ENCODE data around the gene MSTN. TPM values are rescaled to one million over a fixed set of nuclear protein-coding genes. Genes with fewer than 3 reads are reported as not detected.

Gene MSTN
- total RNA-seq, 1 donor from 2014 or later = not detected

DNA sequence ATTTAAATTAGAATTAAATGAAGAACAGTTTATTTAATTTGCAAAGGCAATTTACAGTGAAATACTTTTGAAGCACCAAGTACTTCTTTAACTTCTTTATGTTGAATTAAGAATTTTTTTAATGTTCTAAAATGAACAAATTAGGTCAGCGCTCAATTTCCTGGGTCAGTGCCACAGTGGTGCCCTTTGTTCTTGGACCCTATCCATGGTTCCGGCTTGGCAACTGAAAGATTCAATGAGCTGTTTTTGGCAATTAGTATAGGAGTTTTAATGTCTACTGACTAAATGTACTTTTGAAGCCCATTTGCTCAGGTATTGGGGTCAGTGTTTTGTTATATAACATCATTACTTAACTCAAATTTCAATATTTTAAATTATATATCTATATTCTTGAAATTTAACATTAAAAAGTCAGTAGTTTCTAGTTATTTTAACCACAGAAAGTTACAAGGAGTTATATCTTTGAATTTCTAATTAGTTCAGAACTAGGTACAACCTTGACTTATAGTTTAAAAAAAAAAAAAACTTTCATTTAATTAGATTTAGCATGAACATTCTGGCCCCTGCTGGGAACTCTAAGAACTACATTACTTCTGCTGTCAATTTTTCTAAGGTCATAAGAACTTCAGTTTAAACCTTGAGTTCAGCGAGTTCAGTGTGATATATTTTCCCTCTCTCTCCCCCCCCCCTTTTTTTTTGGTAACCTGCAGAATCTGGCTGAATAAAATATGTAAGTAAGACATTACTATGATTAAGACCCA, 7.6 kb upstream of the MSTN start:
- no peaks in the 10 kb centered on the region for H3K9me3 Mint-ChIP-seq (ENCODE audit: unreplicated experiment)
- Histone ChIP-seq H3K4me2 (ENCODE audit: low read length) (no peak overlapping the region), H3K9ac (ENCODE audit: low read length) (no peak overlapping the region), H4K20me1 (ENCODE audit: insufficient read depth, low read length) (no peaks in the 10 kb centered on the region), H3K9me3 (ENCODE audit: insufficient read depth, low read depth, low read length) (no peaks in the 10 kb centered on the region), H3K4me3 (ENCODE audit: insufficient read depth, low read depth, low read length) (no peak overlapping the region), H3K79me2 (ENCODE audit: insufficient read depth, low read length) (no peaks in the 10 kb centered on the region), H3K27ac (ENCODE audit: low read depth, low read length) (no peak overlapping the region), H3K36me3 (ENCODE audit: insufficient read depth, low read length) (no peaks in the 10 kb centered on the region), H3K4me1 (ENCODE audit: insufficient read depth, low read length) (no peaks in the 10 kb centered on the region), H3K27me3 (ENCODE audit: insufficient read depth, low read length) (no peaks in the 10 kb centered on the region), H2AFZ (ENCODE audit: low read depth, low read length) (no peak overlapping the region)
- no peaks in the 10 kb centered on the region for H3K4me1 Mint-ChIP-seq (ENCODE audit: low read depth, unreplicated experiment)
- no peaks in the 10 kb centered on the region for H3K36me3 Mint-ChIP-seq (ENCODE audit: low read depth, unreplicated experiment)
- no peak overlapping the region for H3K4me3 Mint-ChIP-seq (ENCODE audit: unreplicated experiment)
- no peak for TF ChIP-seq EZH2 (IDR thresholded peaks at IDR 0.05; ENCODE audit: insufficient read depth, low read length)
- TF ChIP-seq, protein P1, sequence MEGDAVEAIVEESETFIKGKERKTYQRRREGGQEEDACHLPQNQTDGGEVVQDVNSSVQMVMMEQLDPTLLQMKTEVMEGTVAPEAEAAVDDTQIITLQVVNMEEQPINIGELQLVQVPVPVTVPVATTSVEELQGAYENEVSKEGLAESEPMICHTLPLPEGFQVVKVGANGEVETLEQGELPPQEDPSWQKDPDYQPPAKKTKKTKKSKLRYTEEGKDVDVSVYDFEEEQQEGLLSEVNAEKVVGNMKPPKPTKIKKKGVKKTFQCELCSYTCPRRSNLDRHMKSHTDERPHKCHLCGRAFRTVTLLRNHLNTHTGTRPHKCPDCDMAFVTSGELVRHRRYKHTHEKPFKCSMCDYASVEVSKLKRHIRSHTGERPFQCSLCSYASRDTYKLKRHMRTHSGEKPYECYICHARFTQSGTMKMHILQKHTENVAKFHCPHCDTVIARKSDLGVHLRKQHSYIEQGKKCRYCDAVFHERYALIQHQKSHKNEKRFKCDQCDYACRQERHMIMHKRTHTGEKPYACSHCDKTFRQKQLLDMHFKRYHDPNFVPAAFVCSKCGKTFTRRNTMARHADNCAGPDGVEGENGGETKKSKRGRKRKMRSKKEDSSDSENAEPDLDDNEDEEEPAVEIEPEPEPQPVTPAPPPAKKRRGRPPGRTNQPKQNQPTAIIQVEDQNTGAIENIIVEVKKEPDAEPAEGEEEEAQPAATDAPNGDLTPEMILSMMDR (IDR thresholded peaks at IDR 0.05; ENCODE audit: insufficient read depth, low read depth, low read length) = peak; percentile 72
- FAIRE-seq (no peak), DNase-seq (ENCODE audit: low read depth) (peak; percentile 45)
- H3K27ac Mint-ChIP-seq (ENCODE audit: unreplicated experiment) = no peak overlapping the region
- H3K27me3 Mint-ChIP-seq (ENCODE audit: low read depth, unreplicated experiment) = no peaks in the 10 kb centered on the region

DNA sequence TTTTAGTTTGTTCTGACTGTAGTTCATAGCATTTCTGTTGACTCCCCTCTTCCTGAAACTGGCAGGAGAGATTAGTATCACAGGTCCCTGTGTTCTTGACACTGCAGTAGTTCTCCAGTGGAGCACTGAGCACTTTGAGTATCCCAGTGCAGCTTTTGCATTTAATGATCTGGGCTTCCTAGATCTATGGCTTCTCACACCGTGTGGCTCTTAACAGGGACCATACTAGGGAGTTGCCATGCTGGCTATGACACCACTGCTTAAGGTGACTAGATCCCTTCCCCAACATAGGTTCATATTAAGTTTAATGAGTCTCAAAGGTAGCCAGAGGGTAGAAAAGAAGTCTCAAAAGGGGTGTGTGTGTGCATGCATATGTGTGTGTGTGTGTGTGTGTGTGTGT, 6.2 kb upstream of the MSTN start:
- Histone ChIP-seq H3K4me2 (ENCODE audit: low read length) (no peak overlapping the region), H4K20me1 (ENCODE audit: insufficient read depth, low read length) (no peaks in the 10 kb centered on the region), H2AFZ (ENCODE audit: low read depth, low read length) (no peak overlapping the region), H3K4me1 (ENCODE audit: insufficient read depth, low read length) (no peaks in the 10 kb centered on the region), H3K4me3 (ENCODE audit: insufficient read depth, low read depth, low read length) (no peak overlapping the region), H3K79me2 (ENCODE audit: insufficient read depth, low read length) (no peaks in the 10 kb centered on the region), H3K27me3 (ENCODE audit: insufficient read depth, low read length) (no peaks in the 10 kb centered on the region), H3K9me3 (ENCODE audit: insufficient read depth, low read depth, low read length) (no peaks in the 10 kb centered on the region), H3K27ac (ENCODE audit: low read depth, low read length) (no peak overlapping the region), H3K9ac (ENCODE audit: low read length) (no peak overlapping the region), H3K36me3 (ENCODE audit: insufficient read depth, low read length) (no peaks in the 10 kb centered on the region)
- H3K27ac Mint-ChIP-seq (ENCODE audit: unreplicated experiment) = no peak overlapping the region
- no peaks in the 10 kb centered on the region for H3K4me1 Mint-ChIP-seq (ENCODE audit: low read depth, unreplicated experiment)
- TF ChIP-seq EZH2 (IDR thresholded peaks at IDR 0.05; ENCODE audit: insufficient read depth, low read length) = no peak
- TF ChIP-seq, protein P1 (IDR thresholded peaks at IDR 0.05; ENCODE audit: insufficient read depth, low read depth, low read length) = no peak
- DNase-seq (ENCODE audit: low read depth) (no peak), FAIRE-seq (no peak)
- no peaks in the 10 kb centered on the region for H3K27me3 Mint-ChIP-seq (ENCODE audit: low read depth, unreplicated experiment)
- H3K9me3 Mint-ChIP-seq (ENCODE audit: unreplicated experiment) = no peaks in the 10 kb centered on the region
- H3K4me3 Mint-ChIP-seq (ENCODE audit: unreplicated experiment) = no peak overlapping the region
- H3K36me3 Mint-ChIP-seq (ENCODE audit: low read depth, unreplicated experiment) = no peaks in the 10 kb centered on the region

DNA sequence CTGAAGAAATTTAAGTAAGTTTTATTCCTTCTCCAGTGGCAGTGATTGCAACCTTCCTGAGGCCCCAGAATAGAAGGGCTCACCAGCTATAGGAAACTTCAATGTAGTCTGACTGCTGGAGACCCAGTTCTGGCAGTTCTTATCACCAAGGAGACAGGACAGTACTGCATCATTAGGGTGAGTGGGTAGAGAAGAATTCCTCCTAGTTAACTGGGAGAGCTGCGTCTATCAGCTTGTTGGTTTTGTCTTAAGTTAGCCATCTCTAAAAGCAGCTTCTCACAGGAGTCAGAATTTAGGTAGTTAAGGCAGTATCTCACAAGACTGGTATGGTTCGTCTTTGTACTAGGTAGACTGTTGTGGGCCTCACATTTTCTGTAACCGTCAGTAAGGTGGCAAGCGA, 3.3 kb upstream of the MSTN start:
- no peaks in the 10 kb centered on the region for H4K20me1 ChIP-seq (ENCODE audit: insufficient read depth, low read length)
- no peaks in the 10 kb centered on the region for H3K4me1 ChIP-seq (ENCODE audit: insufficient read depth, low read length)
- no peak overlapping the region for H3K4me3 ChIP-seq (ENCODE audit: insufficient read depth, low read depth, low read length)
- Mint-ChIP-seq H3K9me3 (ENCODE audit: unreplicated experiment) (no peaks in the 10 kb centered on the region), H3K36me3 (ENCODE audit: low read depth, unreplicated experiment) (no peaks in the 10 kb centered on the region), H3K27ac (ENCODE audit: unreplicated experiment) (no peak overlapping the region), H3K27me3 (ENCODE audit: low read depth, unreplicated experiment) (no peaks in the 10 kb centered on the region), H3K4me1 (ENCODE audit: low read depth, unreplicated experiment) (no peaks in the 10 kb centered on the region), H3K4me3 (ENCODE audit: unreplicated experiment) (no peak overlapping the region)
- no peaks in the 10 kb centered on the region for H3K36me3 ChIP-seq (ENCODE audit: insufficient read depth, low read length)
- no peaks in the 10 kb centered on the region for H3K79me2 ChIP-seq (ENCODE audit: insufficient read depth, low read length)
- TF ChIP-seq, protein P1 (IDR thresholded peaks at IDR 0.05; ENCODE audit: insufficient read depth, low read depth, low read length) = no peak
- TF ChIP-seq EZH2 (IDR thresholded peaks at IDR 0.05; ENCODE audit: insufficient read depth, low read length) = no peak
- H3K9ac ChIP-seq (ENCODE audit: low read length) = no peak overlapping the region
- no peak overlapping the region for H2AFZ ChIP-seq (ENCODE audit: low read depth, low read length)
- no peak overlapping the region for H3K4me2 ChIP-seq (ENCODE audit: low read length)
- no peaks in the 10 kb centered on the region for H3K27me3 ChIP-seq (ENCODE audit: insufficient read depth, low read length)
- no peak for FAIRE-seq
- no peaks in the 10 kb centered on the region for H3K9me3 ChIP-seq (ENCODE audit: insufficient read depth, low read depth, low read length)
- no peak for DNase-seq (ENCODE audit: low read depth)
- no peak overlapping the region for H3K27ac ChIP-seq (ENCODE audit: low read depth, low read length)
